Hepatocyte (in vitro differentiated cells): ENCODE results near the gene SLC39A11. TPM values are rescaled to one million over a fixed set of nuclear protein-coding genes. Genes with fewer than 3 reads are reported as not detected.

ENCODE experiments used
- DNase-seq: peaks from one replicate; pipeline ENCODE4 v3.0.0-alpha.2; 2016; ENCODE audit warnings: low spot score
- H2AFZ ChIP-seq: fragments of 200-600 bp; sonication (generic); 2 replicates; pipeline ENCODE4 v1.6.0; 2016; ENCODE audit warnings: antibody characterized with exemption, mild to moderate bottlenecking
- H3K27ac ChIP-seq: fragments of 200-600 bp; sonication (generic); 2 replicates; pipeline ENCODE4 v1.5.1; 2016; ENCODE audit warnings: mild to moderate bottlenecking
- H3K27me3 ChIP-seq: fragments of 200-600 bp; sonication (generic); 2 replicates; pipeline ENCODE4 v1.6.1; 2016
- H3K36me3 ChIP-seq: fragments of 200-600 bp; sonication (generic); replicated peaks from 2 replicates; pipeline ENCODE4 v1.5.1; 2016; ENCODE audit warnings: low read depth; ENCODE audit not compliant: insufficient read depth
- H3K4me1 ChIP-seq: fragments of 200-600 bp; sonication (generic); 2 replicates; pipeline ENCODE4 v1.5.1; 2016; ENCODE audit warnings: mild to moderate bottlenecking, moderate library complexity; ENCODE audit not compliant: insufficient read depth
- H3K4me2 ChIP-seq: fragments of 200-600 bp; sonication (generic); 2 replicates; pipeline ENCODE4 v1.6.0; 2016
- H3K4me3 ChIP-seq: fragments of 200-600 bp; sonication (generic); 2 replicates; pipeline ENCODE4 v1.5.1; 2016; ENCODE audit warnings: mild to moderate bottlenecking
- H3K79me2 ChIP-seq: fragments of 200-600 bp; sonication (generic); 2 replicates; pipeline ENCODE4 v1.6.0; 2017; ENCODE audit warnings: mild to moderate bottlenecking
- H3K9me2 ChIP-seq: fragments of 200-600 bp; sonication (generic); replicated peaks from 2 replicates; pipeline ENCODE4 v1.6.0; 2017; ENCODE audit warnings: mild to moderate bottlenecking; ENCODE audit not compliant: insufficient read depth
- H3K9me3 ChIP-seq: fragments of 200-600 bp; sonication (generic); 2 replicates; pipeline ENCODE4 v1.5.1; 2016; ENCODE audit warnings: low read depth, mild to moderate bottlenecking
- H4K20me1 ChIP-seq: fragments of 200-600 bp; sonication (generic); 2 replicates; pipeline ENCODE4 v1.6.0; 2016; ENCODE audit warnings: mild to moderate bottlenecking; ENCODE audit not compliant: insufficient read depth, poor library complexity, severe bottlenecking
- EZH2 ChIP-seq: fragments of 200-600 bp; sonication (generic); IDR thresholded peaks from 2 replicates; pipeline ENCODE4 v1.6.1; 2016; ENCODE audit warnings: antibody characterized with exemption, mild to moderate bottlenecking, borderline replicate concordance
- EZH2phosphoT487 ChIP-seq: fragments of 200-600 bp; sonication (generic); IDR thresholded peaks from one replicate; pipeline ENCODE4 v1.6.1; 2018; ENCODE audit warnings: antibody characterized with exemption, mild to moderate bottlenecking, low read depth, moderate library complexity; ENCODE audit not compliant: unreplicated experiment, severe bottlenecking
- WGBS: methylation state at CpG from one replicate; pipeline ENCODE4 v1.1.6; 2016; ENCODE audit warnings: low lambda C conversion rate; ENCODE audit errors: missing lambda C conversion rate; 5-methylcytosine and 5-hydroxymethylcytosine counted together
- polyA plus RNA-seq: library from polyadenylated mRNA; unstranded; fragments of >200 nt; fragmentation: Nextera tagmentation; extraction: Ambion mirVana; gene quantifications from 2 replicates; pipeline ENCODE4 v1.2.1, GENCODE V29; 2016
- total RNA-seq: library from RNA; depleted of rRNA; stranded (reverse); fragments of >200 nt; gene quantifications from 2 replicates; pipeline ENCODE4 v1.2.3, GENCODE V29; 2014
- TF ChIP-seq, protein P1 (sequence below): fragments of 200-600 bp; sonication (generic); IDR thresholded peaks from 2 replicates; pipeline ENCODE4 v1.5.1; 2016; ENCODE audit warnings: antibody characterized with exemption, mild to moderate bottlenecking; ENCODE audit not compliant: poor library complexity

SLC39A11 gene
- total and polyA plus RNA-seq, 2 experiments from 2014 or later: 37.7 to 39.1 TPM

DNA sequence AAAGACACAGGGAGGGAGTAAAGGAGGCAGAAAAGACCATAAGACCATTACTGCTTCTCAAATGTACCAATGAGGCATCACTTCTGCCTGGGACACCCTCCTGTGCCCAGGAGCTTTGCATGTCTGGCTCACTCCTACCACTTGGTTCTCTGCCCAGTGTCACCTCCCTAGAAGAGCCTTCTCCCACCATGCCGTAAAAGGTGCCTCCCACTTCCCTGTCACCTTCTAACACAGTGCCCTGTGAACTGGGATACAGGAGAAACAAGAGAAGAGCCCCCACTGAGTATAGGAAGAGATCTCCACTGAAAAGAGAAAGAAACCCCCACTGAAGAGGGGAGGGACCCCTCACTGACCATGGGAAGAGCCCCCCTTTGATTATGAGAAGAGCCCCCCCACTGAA lies 486.9 kb downstream of the SLC39A11 start:
- WGBS: 88% methylated on average over 1 of the region's 1 CpG
- no peak overlapping the region for H3K4me3 ChIP-seq
- no peaks in the 10 kb centered on the region for H3K9me3 ChIP-seq

DNA sequence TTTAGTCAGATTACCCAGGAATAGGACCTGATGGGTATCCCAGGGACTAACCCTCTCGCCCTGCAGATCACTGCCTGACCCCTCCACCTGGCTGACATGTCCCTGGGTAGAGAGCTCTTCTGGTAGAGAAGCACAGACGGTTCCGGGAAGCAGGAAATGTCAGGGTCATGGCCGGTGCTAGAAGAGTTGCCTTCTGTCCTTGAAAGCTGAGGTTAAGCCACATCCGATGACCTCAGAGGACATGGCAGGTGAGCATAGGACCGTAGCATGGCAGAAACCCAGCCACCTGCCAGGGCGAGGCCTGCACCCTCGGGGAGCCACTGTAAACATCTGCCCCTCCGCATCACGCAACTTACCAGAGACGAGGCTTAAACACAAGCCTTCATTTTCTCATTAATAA lies 488.0 kb downstream of the SLC39A11 start:
- TF ChIP-seq, protein P1, sequence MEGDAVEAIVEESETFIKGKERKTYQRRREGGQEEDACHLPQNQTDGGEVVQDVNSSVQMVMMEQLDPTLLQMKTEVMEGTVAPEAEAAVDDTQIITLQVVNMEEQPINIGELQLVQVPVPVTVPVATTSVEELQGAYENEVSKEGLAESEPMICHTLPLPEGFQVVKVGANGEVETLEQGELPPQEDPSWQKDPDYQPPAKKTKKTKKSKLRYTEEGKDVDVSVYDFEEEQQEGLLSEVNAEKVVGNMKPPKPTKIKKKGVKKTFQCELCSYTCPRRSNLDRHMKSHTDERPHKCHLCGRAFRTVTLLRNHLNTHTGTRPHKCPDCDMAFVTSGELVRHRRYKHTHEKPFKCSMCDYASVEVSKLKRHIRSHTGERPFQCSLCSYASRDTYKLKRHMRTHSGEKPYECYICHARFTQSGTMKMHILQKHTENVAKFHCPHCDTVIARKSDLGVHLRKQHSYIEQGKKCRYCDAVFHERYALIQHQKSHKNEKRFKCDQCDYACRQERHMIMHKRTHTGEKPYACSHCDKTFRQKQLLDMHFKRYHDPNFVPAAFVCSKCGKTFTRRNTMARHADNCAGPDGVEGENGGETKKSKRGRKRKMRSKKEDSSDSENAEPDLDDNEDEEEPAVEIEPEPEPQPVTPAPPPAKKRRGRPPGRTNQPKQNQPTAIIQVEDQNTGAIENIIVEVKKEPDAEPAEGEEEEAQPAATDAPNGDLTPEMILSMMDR: no peak
- no peak for TF ChIP-seq EZH2phosphoT487
- no peak for TF ChIP-seq EZH2
- Histone ChIP-seq H3K9me3 (no peaks in the 10 kb centered on the region), H3K9me2 (no peaks in the 10 kb centered on the region), H3K4me1 (no peaks in the 10 kb centered on the region), H3K36me3 (no peaks in the 10 kb centered on the region), H3K27ac (no peak overlapping the region), H2AFZ (no peak overlapping the region), H3K79me2 (no peaks in the 10 kb centered on the region), H3K4me2 (no peak overlapping the region), H3K27me3 (no peaks in the 10 kb centered on the region), H4K20me1 (no peaks in the 10 kb centered on the region), H3K4me3 (no peak overlapping the region)
- no peak for DNase-seq
- WGBS: 78% methylated on average over 11 of the region's 11 CpGs

More for the DNA sequence above, 486.9 kb downstream of the SLC39A11 start:
- Histone ChIP-seq H3K27ac (no peak overlapping the region), H3K27me3 (no peaks in the 10 kb centered on the region), H3K79me2 (no peaks in the 10 kb centered on the region), H4K20me1 (no peaks in the 10 kb centered on the region), H3K9me2 (no peaks in the 10 kb centered on the region), H2AFZ (no peak overlapping the region), H3K4me1 (no peaks in the 10 kb centered on the region), H3K36me3 (no peaks in the 10 kb centered on the region), H3K4me2 (no peak overlapping the region)
- no peak for DNase-seq
- TF ChIP-seq, protein P1: no peak
- no peak for TF ChIP-seq EZH2
- TF ChIP-seq EZH2phosphoT487: no peak

DNA sequence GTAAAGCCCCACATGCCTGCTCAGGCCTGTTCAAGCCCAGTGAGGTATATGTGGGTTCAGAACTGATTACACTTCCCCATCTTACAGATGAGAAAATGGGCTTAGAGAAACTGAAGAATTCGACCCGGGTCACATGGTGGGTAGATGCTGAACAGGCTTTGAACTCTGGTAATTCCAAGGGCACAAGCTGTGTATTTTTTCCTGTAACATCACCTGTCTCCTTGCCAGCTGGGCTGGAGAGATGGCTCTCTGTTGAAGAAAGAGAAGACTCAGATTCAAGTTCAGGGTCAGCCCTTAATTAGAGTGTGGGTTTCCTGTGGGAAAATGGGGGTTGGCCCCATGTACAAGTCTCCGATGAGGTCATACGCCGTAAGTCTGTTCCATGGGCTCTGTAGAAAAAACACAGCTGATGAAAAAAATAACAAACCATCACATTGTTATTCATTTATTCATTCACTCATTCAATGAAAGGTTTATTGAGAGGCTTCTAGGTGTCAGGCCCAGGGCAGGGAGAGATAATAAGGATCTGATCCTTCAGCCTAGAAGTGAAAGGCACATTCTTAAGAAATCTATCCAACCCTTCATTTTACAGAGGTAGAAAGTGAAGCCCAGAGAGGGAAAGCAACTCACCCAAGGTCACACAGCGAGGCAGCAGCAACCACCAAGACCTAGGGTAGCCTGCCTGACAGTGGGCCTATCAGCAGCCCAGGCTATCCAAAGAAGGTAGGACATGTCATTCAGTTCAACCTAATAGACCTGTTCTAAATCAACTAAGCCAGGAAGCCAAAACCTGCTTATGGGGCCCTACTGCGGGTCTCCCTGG lies 488.9 kb downstream of the SLC39A11 start:
- Histone ChIP-seq H3K27ac (no peak overlapping the region), H3K4me3 (no peak overlapping the region), H3K79me2 (no peaks in the 10 kb centered on the region), H3K4me2 (no peak overlapping the region), H3K4me1 (no peaks in the 10 kb centered on the region), H3K36me3 (no peaks in the 10 kb centered on the region), H4K20me1 (no peaks in the 10 kb centered on the region), H2AFZ (no peak overlapping the region), H3K9me3 (no peaks in the 10 kb centered on the region), H3K27me3 (no peaks in the 10 kb centered on the region), H3K9me2 (no peaks in the 10 kb centered on the region)
- no peak for DNase-seq
- TF ChIP-seq EZH2phosphoT487 (no peak), EZH2 (no peak)
- TF ChIP-seq, protein P1: no peak
- 83% methylated on average over 7 of the region's 7 CpGs for WGBS
